GM19468 (cell line): Measurements from ENCODE around the gene MRAP2.
"Not testable (repeated sequence)": the region's sequence is repeated elsewhere in the genome, so short reads cannot be mapped to it uniquely, and the experiment has no call there.

Experiments used
- ATAC-seq: cut with Tn5 transposase; IDR thresholded peaks from one replicate; pipeline ENCODE4 v1.9.1; 2021; ENCODE audit warnings: mild to moderate bottlenecking, moderate library complexity, moderate number of reproducible peaks; ENCODE audit not compliant: unreplicated experiment; ENCODE audit errors: extremely low read depth

MRAP2 gene

DNA sequence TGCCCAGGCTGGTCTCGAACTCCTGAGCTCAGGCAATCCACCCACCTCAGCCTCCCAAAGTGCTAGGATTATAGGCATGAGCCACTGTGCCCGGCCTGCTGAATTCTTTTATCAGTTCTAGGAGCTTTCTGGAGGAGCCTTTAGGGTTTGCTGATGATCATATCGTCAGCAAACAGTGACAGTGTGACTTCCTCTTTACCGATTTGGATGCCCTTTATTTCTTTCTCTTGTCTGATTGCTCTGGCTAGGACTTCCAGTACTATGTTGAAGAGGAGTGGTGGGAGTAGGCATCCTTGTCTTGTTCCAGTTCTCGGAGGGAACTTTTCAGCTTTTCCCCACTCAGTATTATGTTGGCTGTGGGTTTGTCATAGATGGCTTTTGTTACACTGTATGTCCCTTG is 35.3 kb downstream of the MRAP2 start:
- ATAC-seq, result not testable (repeated sequence)

- no peak for ATAC-seq
Measured at GRCh38 chr6:84072442-84072997, 38.9 kb downstream of the MRAP2 start.

DNA sequence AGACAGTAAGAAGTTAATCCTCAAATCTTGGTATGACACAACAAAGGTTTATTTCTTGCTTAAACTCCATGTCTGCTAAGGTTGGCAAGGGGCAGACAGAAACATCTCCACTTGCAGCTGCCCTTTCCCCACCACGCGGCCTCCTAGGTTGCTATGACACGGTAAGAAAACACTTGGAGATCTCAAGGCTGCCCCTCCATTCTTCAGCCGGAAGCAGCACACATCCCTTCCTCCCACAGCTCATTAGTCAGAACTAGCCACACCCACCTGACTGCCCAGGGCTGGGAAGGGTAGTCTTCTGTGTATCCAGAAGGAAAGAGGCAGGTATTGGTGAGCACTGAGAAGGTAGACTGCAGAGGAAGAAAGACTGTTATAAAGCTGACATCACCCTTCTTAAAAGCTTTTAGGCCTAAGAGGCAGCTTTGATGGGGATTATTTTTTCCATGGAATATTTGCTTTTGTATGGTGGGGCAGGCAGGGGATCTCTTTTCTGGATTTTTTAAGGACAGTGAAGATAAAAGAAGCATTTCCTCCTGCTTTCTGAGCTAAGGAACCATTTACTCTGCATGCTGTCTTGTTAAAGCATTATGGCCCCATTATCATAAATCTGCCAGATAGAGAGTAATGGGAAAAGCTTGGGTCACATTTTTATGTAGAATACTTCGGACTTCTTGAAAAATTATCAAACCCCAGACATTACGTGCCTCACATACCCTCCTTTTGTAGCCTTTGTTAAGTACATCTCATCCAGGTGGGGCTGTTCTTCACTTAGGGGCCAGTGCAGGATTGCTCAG is 41.6 kb downstream of the MRAP2 start:
- ATAC-seq, result no peak

- no peak for ATAC-seq
Measured at GRCh38 chr6:84077645-84078044, 44.1 kb downstream of the MRAP2 start.

DNA sequence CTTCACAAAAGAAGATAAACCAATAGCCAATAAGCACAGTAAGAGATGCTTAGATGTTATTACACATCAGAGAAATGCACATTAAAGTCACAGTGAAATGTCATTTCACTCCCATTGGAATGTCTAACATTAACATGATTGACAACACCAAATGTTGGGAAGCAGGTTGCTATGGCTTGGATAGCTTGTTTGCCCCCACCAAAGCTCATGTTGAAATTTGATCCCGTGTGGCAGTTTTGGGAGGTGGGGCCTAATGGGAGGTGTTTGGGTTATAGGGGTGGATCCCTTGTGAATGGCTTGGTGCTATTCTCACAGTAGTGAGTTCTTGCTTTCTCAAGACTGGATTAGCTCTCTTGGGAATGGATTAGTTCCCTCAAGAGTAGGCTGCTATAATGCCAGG is 44.8 kb downstream of the MRAP2 start:
- no peak for ATAC-seq

- no peak for ATAC-seq
Measured at GRCh38 chr6:84081222-84081621, 47.6 kb downstream of the MRAP2 start.

DNA sequence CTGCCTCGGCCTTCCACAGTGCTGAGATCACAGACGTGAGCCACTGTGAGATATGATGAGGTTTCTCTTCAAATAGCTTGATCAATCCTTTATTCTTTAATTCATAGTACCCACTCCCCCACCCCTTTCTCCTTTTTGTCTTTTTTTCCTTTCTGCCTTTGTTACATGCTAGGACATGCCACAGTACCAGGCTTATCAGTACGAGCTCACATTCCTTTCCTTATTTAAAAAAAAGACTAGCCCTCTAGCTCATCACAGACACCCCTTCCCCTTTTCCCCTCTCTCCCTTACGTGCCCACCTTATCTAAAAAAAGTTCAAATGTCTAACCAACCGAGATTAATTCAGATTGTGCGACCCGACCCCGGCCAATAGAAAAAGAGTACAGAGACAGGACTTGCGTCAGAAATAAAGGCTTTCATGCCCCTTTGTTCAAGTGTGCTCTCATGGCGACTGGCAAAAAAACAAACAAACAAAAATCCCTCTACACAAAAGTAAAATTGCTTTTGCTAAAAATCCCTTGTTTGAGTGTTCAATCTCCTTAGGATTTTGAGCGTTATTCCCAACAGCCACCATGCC is 49.2 kb downstream of the MRAP2 start:
- no peak for ATAC-seq

GRCh38 chr6:84084705-84085104 is 51.1 kb downstream of the MRAP2 start:
- ATAC-seq, result not testable (repeated sequence)

DNA sequence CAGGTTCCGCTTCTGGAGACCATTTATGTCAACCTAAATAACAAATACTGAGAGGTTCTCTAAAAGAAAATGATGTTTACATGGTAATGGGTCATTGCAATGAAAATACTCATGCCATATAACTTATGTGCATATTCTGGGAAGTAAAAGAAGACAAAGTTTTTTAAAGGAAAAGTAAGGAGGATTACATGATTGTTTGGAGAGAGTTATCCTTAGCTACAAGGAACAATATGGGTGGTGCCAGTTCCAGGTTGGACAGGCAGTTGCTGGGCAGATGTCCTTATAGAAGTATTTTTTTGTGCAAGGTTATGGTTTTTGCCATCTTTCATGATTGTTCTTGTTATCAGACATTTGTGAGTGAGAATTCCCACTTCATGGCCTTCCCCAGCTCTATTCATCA is 52.5 kb downstream of the MRAP2 start:
- ATAC-seq, result no peak

DNA sequence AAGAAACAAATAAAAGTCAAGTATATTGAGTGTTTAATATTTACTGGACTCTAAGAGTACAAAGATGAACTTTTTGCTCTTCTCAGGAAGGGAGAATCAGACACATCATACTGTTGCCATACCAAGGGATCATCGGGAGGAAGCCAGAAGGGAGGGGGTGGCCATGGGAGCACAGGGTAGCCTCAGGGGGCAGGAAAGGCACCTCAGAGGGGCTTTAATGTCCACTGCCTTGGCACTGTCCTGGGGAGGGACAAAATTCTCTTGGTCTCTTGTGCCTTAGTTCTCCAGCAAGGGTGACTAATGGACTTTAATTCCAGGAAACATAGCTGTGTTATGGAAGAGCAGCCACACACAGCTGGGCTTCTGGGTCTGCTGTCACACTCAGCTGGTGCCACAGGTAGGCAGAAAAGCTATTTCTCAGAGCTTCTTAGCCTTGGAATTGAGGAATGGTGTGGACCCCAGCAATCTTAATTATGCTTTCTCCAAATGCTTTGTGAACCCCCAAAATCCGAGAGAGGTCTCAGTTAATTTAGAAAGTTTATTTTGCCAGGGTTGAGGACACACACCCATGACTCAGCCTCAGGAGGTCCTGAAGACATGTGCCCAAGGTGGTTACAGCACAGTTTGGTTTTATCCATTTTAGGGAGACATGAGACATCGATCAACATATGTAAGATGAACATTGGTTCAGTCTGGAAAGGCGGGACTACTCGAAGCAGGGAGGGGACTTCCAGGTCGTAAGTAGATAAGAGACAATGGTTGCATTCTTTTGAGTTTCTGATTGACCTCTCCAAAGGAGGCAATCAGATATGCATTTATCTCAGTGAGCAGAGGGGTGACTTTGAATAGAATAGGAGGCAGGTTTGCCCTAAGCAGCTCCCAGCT is 53.2 kb downstream of the MRAP2 start:
- no peak for ATAC-seq

DNA sequence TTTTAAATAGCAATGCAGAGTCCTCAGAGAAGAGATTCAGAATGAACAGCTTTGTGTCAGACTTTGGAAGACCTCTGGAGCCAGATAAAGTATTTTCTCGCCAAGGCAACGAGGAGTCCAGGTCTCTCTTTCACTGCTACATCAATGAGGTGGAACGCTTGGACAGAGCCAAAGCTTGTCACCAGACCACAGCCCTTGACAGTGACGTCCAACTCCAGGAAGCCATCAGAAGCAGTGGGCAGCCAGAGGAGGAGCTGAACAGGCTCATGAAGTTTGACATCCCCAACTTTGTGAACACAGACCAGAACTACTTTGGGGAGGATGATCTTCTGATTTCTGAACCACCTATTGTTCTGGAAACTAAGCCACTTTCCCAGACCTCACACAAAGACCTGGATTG is 55.5 kb downstream of the MRAP2 start:
- no peak for ATAC-seq

DNA sequence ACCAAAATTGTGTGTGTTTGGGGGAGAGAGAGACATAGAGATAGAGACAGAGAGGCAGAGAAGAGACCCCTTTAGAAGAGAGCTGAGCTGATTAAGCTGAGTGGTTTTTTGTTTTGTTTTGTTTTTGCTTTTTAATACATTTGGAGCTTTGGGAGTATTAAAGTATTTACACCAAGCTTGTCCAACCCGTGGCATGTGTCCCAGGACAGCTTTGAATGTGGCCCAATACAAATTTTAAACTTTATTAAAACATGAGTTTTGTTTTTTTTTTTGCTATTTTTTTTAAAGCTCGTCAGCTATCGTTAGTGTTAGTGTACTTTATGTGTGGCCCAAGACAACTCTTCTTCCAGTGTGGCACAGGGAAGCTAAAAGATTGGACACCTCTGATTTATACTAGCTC is 56.0 kb downstream of the MRAP2 start:
- no peak for ATAC-seq

- no peak for ATAC-seq
Measured at GRCh38 chr6:84093441-84094435, 60.2 kb downstream of the MRAP2 start.

- no peak for ATAC-seq
Measured at GRCh38 chr6:84095156-84095555, 61.6 kb downstream of the MRAP2 start.

DNA sequence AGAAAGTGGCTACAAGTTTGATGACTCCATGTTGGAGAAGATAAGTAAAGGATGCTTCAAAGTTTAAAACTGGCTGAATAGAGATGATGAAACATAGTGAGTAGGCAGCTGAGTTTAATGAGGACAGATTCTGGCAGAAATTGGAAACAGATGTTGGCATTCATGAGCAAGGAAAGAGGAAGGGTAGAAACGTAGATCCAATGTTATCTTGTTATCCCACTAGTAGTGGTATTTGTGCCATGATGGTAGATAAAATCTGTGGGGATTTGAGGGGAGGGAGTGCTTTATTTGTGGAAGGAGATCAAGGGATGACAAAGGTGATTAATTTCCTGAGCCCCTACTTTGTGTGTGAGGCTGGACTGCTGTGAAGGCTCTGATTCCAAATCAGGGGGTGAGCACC is 69.5 kb downstream of the MRAP2 start:
- no peak for ATAC-seq

DNA sequence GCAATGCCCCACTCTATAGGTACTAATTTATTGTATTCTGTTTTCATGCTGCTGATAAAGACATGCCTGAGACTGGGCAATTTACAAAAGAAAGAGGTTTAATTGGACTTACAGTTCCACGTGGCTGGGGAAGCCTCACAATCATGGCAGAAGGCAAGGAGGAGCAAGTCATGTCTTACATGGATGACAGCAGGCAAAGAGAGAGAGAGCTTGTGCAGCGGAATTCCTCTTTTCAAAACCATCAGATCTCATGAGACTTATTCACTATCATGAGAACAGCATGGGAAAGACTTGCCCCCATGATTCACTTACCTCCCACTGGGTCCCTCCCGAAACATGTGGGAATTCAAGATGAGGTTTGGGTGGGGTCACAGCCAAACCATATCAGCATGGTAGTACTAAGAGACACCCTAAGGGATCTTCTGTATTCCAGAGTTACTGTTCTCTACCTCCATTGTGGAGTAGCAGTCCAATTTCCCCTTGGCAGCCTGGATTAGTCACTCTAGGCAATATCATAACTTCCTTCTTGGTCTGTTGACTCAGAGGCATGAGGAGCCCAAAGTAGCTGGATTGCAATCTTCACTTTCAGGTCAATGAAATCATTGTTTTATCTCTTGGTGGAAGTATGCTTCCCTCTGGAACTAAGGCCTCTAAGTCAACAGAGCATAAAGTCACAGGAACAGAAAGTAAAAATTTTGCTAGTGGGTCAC is 71.8 kb downstream of the MRAP2 start:
- ATAC-seq, result not testable (repeated sequence)

DNA sequence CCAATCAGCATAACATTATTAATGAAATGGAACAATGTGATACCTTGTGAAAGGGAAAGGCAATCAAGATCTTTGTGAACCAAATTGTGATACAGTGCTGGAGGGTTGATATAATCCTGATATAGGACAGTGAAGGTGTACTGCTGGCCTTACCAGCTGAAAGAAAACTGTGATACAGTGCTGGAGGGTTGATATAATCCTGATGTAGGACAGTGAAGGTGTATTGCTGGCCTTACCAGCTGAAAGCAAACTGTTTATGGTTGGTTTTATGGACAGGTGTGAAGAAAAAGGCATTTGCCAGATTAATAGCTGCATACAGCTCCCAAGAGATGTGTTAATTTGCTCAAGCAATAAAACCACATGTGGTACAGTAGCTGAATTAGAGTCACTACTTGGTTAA is 73.9 kb downstream of the MRAP2 start:
- no peak for ATAC-seq

GRCh38 chr6:84111351-84111750 is 77.8 kb downstream of the MRAP2 start:
- not testable (repeated sequence) for ATAC-seq
